HG02884 (cell line): ENCODE results near the gene EIF5AL1.
"Not testable (repeated sequence)": the region's sequence is repeated elsewhere in the genome, so short reads cannot be mapped to it uniquely, and the experiment has no call there.

ENCODE experiments used
- ATAC-seq: cut with Tn5 transposase; IDR thresholded peaks from one replicate; pipeline ENCODE4 v1.9.1; 2021; ENCODE audit warnings: mild to moderate bottlenecking, moderate library complexity; ENCODE audit not compliant: unreplicated experiment

EIF5AL1 gene

DNA sequence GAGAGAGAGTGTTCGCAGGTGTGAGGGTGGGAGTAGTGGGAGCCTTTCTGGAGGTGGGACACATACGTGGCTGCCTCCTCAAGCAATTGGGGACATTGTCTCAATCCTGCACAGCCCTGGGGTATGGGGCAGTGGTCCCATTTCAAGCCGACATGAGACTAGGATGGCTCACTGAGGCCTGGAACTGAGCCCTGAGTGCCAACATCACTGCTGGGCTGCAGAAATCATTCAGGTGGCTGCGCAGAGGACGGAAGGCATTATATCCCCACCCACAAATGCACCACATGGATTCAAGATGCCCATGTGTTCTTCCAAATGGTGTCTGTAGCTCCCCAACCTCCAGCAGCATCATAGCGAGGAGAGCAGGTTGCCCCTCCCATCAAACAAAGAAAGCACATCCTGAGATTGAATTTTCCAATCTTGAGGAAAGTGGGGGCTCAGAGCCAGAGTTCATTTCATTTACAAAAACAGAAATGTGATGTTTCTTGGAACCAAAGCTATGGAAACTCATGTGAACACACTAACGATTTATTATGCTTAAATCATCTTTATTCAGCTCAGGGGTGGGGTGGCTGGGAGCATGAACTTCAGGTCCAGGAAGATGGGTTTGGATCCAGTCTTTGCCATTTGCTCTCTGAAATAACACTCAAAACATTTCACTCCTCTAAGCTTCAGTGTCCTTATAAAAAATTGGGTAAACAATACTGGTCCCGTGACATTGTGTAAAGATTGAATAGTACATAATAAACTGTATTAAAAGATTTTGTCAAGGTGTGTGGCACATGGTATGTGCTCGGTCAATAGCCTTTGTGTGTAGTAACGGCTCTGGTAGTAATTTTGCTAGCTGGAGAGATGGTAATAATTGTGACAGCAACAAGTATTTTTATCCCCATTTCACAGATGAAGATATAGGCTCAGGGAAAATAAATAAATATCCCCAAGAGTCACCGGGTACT lies 43.3 kb downstream of the EIF5AL1 start:
- no peak for ATAC-seq

GRCh38 chr10:79556961-79557360 lies 44.6 kb downstream of the EIF5AL1 start:
- ATAC-seq, result not testable (repeated sequence)

DNA sequence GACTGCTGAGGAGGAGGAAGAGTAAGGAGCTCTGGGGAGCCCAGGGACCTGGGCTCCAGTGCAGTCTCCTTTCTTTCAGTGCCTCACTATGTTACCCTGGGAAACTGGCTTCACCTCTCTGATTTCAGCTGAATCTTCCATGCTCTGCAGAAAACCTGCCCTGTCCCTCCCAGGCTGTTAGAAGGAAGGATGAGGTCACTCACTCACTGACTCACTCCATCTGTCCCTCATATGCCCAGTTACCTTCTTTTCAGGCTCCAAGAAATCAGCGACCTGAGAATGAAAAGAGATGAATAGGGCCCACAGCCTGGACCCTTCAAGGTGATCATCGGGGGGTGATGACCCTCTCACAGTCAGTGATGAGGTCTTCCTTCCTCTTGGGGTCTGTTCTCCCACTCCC lies 47.4 kb downstream of the EIF5AL1 start:
- ATAC-seq, result no peak

- ATAC-seq, result no peak
Observed at GRCh38 chr10:79560160-79560709, 47.9 kb downstream of the EIF5AL1 start, which contains the start of gene SFTPA2. SFTPA2 (minus strand) TSS chr10:79560407; CDS start chr10:79559483, 924 bp downstream.

DNA sequence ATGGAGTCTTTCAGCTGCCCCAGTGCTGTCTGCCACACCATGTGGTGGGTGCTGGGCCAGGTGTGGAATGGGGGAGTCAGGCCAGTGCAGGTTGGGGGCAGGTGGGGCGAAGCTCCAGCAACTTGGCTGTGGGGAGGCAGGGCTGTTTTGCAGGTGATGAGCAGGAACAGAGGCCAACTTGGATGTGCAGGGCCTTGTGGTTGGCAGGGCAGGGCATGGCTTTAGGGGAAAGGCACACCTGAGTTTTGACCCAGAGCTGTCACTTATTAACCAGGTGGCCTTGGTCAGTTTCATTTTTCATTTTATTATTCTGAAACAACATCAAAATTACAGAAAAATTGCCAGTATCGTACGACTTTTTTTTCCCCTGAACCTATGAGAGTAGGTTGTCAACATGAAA lies 48.9 kb downstream of the EIF5AL1 start:
- no peak for ATAC-seq

GRCh38 chr10:79562135-79562756 lies 49.9 kb downstream of the EIF5AL1 start:
- ATAC-seq, result peak; percentile 89

GRCh38 chr10:79563426-79563825 lies 51.1 kb downstream of the EIF5AL1 start:
- no peak for ATAC-seq
